Activated T-helper 2 cell treated with anti-CD3 and anti-CD28 coated beads, Interferon-gamma antibody, Interleukin-2, Interleukin-4, amounts not matched to agents 10 μg/mL and 5 μg/mL and 100 μg/mL, durations not matched to agents 14 hours and 24 hours and 36 hours (primary cell): ENCODE data around the gene TP53BP2. TPM values are rescaled to one million over a fixed set of nuclear protein-coding genes. Genes with fewer than 3 reads are reported as not detected.
"Not testable (repeated sequence)": the region's sequence is repeated elsewhere in the genome, so short reads cannot be mapped to it uniquely, and the experiment has no call there.

Source experiments
- DNase-seq: peaks from one replicate; pipeline ENCODE4 v3.0.0; 2021; ENCODE audit warnings: low spot score
- H3K27ac Mint-ChIP-seq: one replicate; pipeline ENCODE4 v1.8.0; 2021; ENCODE audit warnings: mixed read lengths
- H3K27me3 Mint-ChIP-seq: one replicate; pipeline ENCODE4 v1.8.0; 2021; ENCODE audit warnings: low read depth, mixed read lengths
- H3K36me3 Mint-ChIP-seq: one replicate; pipeline ENCODE4 v1.8.0; 2021; ENCODE audit warnings: low read depth, mixed read lengths
- H3K4me1 Mint-ChIP-seq: one replicate; pipeline ENCODE4 v1.8.0; 2021; ENCODE audit warnings: low read depth, mixed read lengths
- H3K4me3 Mint-ChIP-seq: one replicate; pipeline ENCODE4 v1.8.0; 2021; ENCODE audit warnings: low read depth, mild to moderate bottlenecking, moderate library complexity, mixed read lengths
- H3K9me3 Mint-ChIP-seq: one replicate; pipeline ENCODE4 v1.8.0; 2021; ENCODE audit warnings: mixed read lengths
- intact Hi-C: fragments of 100-400 bp; cut with micrococcal nuclease; formaldehyde crosslinking; loops from one replicate; pipeline ENCODE4 v1.15.1; 2023
- total RNA-seq: library from RNA; stranded (reverse); gene quantifications from 2 replicates; pipeline ENCODE4 v1.2.3, GENCODE V29; 2022

The TP53BP2 gene
- total RNA-seq, 1 donor from 2014 or later: 37.5 TPM

DNA sequence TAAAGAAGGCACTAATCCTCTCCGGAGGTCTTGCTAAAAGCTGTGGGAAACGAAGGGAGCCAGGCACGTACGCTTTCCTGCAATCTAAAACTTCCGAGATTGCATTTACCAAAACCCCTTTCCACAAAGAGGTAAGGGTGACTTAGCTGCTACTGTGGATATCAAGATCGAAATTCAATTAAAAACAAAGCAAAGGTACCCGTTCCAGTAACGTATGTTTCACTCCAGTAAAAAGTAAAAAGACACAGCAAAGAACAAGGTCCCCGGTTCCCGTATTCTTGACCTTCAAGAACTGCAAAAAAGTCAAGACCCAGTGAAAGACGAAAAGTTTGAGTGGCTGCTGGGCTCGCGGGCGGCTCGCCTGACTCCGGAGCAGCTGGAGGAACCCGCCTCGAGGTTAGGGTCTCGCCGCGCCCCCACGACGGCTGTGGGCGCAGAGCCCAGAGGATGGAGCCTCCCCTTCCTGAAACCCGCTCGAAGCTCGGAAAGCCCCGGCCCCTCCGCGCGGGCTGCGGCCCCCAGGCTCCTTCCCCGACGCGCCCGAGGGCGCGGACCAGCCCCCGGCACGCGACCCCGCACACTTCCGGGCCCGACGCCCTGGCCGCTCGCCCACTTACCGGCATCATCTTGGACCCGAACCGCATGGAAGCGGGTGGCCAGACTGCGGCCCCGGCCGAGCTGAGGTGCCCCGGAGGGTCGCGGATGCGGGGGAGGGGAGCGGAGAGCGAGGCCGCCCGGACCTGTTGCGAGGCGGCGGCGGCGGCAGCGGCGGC lies 524 bp downstream of the TP53BP2 start:
- intact Hi-C loops: loop anchor here (1.0 to 10.0 kb wide), 6 partner anchors 13 to 1580 kb away; partner anchors contain the start of genes FBXO28 and LBR
- peaks cover 4% of the 10 kb centered on the region for H3K27me3 Mint-ChIP-seq
- peak; percentile 50 for DNase-seq
- H3K36me3 Mint-ChIP-seq: peaks cover 13% of the 10 kb centered on the region
- peaks cover 36% of the 10 kb centered on the region for H3K4me1 Mint-ChIP-seq
- H3K4me3 Mint-ChIP-seq: peak overlapping the region; percentile 94
- H3K9me3 Mint-ChIP-seq: peaks cover 11% of the 10 kb centered on the region
- H3K27ac Mint-ChIP-seq: peak overlapping the region; percentile 95

DNA sequence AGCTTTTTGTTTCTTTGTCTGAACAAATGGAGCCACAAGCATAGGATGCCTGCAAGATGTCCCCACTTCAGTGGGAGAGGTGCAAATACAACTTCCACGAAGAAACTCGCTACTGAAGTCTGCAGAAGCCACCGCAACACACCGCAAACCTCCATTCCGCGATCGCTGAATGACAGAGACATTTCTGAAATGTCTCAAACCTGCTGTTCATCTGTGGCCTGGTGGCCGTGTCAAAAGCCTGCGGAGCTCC lies 1.0 kb downstream of the TP53BP2 start:
- peak overlapping the region; percentile 94 for H3K4me3 Mint-ChIP-seq
- H3K9me3 Mint-ChIP-seq: peaks cover 6% of the 10 kb centered on the region
- peak; percentile 39 for DNase-seq
- intact Hi-C loops: loop anchor here (1.0 to 10.0 kb wide), 8 partner anchors 9 to 1580 kb away; partner anchors contain the start of genes FBXO28 and LBR
- H3K4me1 Mint-ChIP-seq: peaks cover 39% of the 10 kb centered on the region
- H3K36me3 Mint-ChIP-seq: peaks cover 16% of the 10 kb centered on the region
- peak overlapping the region; percentile 95 for H3K27ac Mint-ChIP-seq
- no peaks in the 10 kb centered on the region for H3K27me3 Mint-ChIP-seq

DNA sequence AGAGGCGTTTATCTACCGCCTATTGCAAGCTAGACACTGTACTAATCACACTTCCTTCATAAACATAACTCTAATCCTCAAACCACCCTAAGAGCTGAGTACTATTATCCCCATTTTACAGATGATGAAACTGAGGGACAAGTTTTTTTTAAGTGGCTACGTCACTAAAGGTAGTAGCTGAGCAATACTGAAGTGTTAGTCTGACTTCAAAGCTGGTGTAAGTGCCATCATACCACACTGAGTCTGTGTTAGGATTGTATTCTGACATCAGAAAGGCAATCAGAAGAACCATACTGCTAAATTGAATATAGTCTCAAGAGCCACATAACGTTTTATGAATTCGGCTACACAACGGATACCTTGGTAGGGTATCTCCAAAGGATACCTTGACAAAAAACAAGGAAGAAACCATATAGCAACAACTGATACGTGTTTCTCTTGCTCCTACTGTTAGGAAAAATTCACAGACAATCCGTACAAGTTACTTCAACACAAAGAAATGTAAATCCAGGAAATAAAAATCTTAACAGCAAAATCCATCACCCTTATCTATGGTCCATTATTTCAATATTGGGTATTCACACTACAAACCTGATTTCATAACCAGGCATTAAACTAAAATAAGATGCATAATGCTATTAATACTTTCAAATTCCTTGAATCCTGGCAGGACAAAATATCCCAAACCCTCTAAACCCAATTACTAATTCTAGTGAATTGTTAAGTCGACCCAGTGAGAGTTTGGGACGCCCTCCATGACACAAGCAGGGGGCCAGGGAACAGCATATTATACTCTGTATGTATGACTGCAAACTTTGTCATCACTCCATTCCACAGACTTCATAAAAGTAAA lies 1.6 kb downstream of the TP53BP2 start:
- H3K4me1 Mint-ChIP-seq: peaks cover 39% of the 10 kb centered on the region
- peak overlapping the region; percentile 95 for H3K27ac Mint-ChIP-seq
- intact Hi-C loops: loop anchor here (1.0 to 10.0 kb wide), 5 partner anchors 9 to 1581 kb away; partner anchors contain the start of gene LBR

DNA sequence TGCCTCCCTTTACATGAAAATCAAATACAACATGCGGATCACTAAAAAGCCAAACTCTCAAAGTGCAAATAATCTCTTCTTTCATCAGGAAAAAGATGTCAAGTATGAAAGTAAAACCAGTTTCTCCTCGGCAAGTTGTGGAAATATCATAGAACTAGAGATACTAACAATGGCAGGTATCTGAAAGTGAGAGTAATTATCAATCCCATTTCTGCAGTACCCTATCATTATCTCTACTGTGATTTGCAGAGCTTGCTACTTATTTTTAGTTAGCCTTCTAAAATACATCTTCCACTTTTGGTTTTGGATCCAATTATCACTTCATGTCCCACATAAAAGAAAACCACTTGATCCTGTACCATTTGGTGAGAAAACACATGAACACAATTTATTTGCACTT lies 3.0 kb downstream of the TP53BP2 start:
- intact Hi-C loops: loop anchor here (10.0 kb wide), 2 partner anchors 68 to 1582 kb away; partner anchors contain the start of gene LBR
- peak overlapping the region; percentile 1 for H3K4me3 Mint-ChIP-seq
- DNase-seq: no peak
- H3K27me3 Mint-ChIP-seq: no peaks in the 10 kb centered on the region
- H3K36me3 Mint-ChIP-seq: peaks cover 16% of the 10 kb centered on the region
- no peak overlapping the region for H3K27ac Mint-ChIP-seq
- H3K9me3 Mint-ChIP-seq: no peaks in the 10 kb centered on the region
- peaks cover 47% of the 10 kb centered on the region for H3K4me1 Mint-ChIP-seq

More for the DNA sequence above, 1.6 kb downstream of the TP53BP2 start:
- Mint-ChIP-seq H3K4me3 (peak overlapping the region; percentile 94), H3K9me3 (peaks cover 3% of the 10 kb centered on the region), H3K27me3 (no peaks in the 10 kb centered on the region), H3K36me3 (peaks cover 16% of the 10 kb centered on the region)
- no peak for DNase-seq

DNA sequence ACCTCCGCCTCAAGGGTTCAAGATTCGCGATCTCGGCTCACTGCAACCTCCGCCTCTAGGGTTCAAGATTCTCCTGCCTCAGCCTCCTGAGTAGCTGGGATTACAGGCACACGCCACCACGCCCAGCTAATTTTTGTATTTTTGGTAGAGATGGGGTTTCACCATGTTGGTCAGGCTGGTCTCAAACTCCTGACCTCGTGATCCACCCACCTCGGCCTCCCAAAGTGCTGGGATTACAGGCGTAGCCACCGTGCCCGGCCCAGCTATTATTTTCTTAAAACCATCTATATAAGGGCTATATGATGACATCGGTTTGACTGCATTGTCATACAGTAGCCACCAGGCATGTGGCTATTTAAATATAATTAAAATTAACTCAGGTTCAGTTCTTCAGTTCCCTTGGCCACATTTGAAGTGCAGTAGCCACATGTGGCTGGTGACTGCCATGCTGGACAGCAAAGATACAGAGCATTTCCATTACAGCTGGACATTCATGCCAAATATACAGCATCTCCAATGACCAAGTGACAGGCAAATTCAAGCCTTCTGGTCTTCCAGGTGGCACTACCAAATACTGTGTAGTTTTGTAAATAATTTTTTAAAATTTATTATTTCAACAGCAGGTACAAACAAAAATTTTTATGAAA lies 3.6 kb downstream of the TP53BP2 start:
- Mint-ChIP-seq H3K4me1 (peaks cover 46% of the 10 kb centered on the region), H3K36me3 (peaks cover 16% of the 10 kb centered on the region)
- intact Hi-C loops: loop anchor here (10.0 kb wide), 2 partner anchors 67 to 1583 kb away; partner anchors contain the start of gene LBR
- H3K27ac Mint-ChIP-seq, DNase-seq, H3K9me3 Mint-ChIP-seq, H3K4me3 Mint-ChIP-seq, H3K27me3 Mint-ChIP-seq: not testable (repeated sequence)

DNA sequence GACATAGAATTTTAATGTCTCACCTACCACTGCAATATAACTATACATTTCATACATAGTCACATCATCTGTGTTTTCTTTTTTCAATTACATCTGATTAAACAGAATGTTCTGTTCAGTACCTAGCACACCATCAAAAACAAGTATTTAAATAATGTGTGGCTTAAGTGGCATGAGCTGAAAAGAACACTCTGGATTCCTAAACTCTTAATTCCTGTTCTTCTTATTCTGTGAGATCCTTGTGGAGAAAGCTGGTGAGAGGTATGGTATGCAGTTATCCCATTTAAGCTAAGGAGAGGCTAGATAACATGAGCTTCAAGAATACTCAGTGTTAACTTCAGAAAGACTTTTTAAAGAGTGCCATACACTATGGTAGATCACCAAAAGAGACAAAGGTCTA lies 5.5 kb downstream of the TP53BP2 start:
- Mint-ChIP-seq H3K27ac (no peak overlapping the region), H3K27me3 (no peaks in the 10 kb centered on the region), H3K36me3 (peaks cover 16% of the 10 kb centered on the region), H3K4me3 (no peak overlapping the region), H3K9me3 (no peaks in the 10 kb centered on the region), H3K4me1 (peaks cover 38% of the 10 kb centered on the region)
- intact Hi-C loops: loop anchor here (10.0 kb wide), 2 partner anchors 65 to 1585 kb away; partner anchors contain the start of gene LBR
- no peak for DNase-seq

DNA sequence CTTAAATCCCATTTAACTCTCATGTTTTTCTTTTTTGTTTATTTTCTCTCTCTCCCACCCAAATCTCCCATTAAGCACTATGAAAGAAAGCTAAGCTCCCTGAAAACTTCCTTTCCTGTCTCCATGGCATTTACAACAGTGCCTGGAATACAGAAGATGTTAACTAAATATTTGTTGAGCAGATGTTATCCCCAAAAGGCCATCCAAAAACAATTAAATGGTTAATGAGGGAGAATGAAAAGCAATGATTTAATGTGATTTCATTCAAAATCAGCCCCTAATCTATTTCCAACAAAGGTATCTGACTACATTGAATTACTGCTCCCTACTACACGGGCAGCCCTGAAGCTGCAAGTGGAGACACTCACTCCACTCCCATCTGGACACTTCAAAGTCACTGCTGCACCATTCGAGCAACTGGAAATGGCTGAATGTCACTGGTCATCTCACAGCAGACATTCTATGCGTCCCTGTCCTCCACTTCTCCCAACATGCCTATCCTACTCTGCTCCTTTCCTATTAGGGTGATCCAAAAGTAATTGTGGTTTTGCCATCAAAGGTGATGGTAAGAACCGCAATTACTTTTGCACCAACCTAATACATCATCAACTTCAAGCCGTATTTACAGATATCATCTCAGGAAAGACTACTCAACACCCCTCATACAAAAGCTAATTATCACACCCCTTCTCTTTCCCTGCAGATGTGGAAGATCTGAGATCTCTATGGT lies 7.5 kb downstream of the TP53BP2 start:
- intact Hi-C loops: loop anchor here (10.0 kb wide), 2 partner anchors 347 to 1183 kb away; partner anchors contain the start of gene DEGS1
- H3K27ac Mint-ChIP-seq: no peak overlapping the region

DNA sequence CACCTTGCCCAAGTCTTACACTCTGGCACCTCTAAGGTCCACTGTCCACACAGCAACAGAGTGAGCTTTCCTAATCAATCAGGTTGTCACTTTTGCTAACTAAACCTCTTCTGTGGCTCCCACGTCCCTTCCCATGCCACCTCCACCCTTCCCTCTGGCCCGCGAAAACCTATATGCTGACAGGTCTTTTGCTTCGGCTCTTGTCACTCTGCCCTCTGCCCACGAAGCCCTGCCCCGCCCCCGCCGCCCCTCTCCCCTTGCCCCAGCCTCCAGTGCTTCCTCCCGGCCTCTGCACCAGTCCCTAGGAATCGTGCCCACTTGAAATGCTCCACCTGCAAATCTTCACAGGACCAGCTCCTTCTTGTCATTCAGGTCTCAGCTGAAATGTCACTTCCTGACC lies 8.1 kb downstream of the TP53BP2 start:
- Mint-ChIP-seq H3K4me3 (no peak overlapping the region), H3K27ac (no peak overlapping the region)

More for the DNA sequence above, 7.5 kb downstream of the TP53BP2 start:
- no peak for DNase-seq
- no peaks in the 10 kb centered on the region for H3K9me3 Mint-ChIP-seq
- peaks cover 10% of the 10 kb centered on the region for H3K36me3 Mint-ChIP-seq
- H3K4me3 Mint-ChIP-seq: no peak overlapping the region
- H3K4me1 Mint-ChIP-seq: peaks cover 29% of the 10 kb centered on the region
- no peaks in the 10 kb centered on the region for H3K27me3 Mint-ChIP-seq

DNA sequence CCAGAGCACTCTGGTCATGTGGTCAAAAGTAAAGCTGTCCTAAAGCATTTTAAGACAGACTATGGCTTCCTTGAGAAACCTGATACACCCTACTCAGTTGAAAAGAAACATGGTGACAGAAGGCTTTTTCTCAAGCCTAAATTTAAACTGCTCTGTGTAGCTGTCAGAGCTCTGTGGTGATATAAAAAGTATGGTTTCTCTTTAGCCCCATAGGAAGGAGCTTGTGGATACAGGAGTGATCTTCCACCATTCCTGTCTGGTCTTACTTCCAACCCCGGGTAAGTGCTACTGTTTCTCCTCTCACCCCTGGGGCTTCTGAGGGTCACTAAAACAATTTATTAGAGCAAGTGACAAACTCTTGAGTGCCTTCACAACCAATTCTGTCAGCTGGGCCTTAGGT lies 8.5 kb downstream of the TP53BP2 start:
- Mint-ChIP-seq H3K27ac (no peak overlapping the region), H3K4me1 (peaks cover 24% of the 10 kb centered on the region), H3K27me3 (no peaks in the 10 kb centered on the region), H3K9me3 (no peaks in the 10 kb centered on the region), H3K36me3 (peaks cover 5% of the 10 kb centered on the region), H3K4me3 (no peak overlapping the region)
- intact Hi-C loops: loop anchor here (10.0 kb wide), 2 partner anchors 348 to 1182 kb away; partner anchors contain the start of gene DEGS1
- no peak for DNase-seq

More for the DNA sequence above, 8.1 kb downstream of the TP53BP2 start:
- Mint-ChIP-seq H3K27me3 (no peaks in the 10 kb centered on the region), H3K9me3 (no peaks in the 10 kb centered on the region), H3K4me1 (peaks cover 25% of the 10 kb centered on the region), H3K36me3 (peaks cover 7% of the 10 kb centered on the region)
- intact Hi-C loops: loop anchor here (10.0 kb wide), 2 partner anchors 347 to 1183 kb away; partner anchors contain the start of gene DEGS1
- DNase-seq: no peak

DNA sequence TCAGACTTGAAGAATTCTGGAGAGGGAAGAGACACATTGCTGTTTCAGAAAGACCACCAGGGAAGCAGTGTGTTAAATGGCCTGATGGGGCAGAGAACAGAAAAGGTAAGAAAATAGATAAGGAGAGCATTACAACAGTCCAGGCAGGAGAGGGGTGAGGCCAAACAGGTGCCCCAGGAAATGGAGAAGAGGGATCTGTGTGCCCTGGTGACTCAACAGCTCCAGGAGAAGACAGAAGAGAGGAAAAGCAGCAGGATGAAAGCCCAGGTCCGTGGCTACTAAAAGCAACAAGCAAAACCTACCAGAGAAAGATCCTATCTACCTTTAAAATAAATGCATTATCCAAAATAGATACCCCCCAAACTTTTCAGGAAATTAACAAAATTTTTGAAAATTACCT lies 9.2 kb downstream of the TP53BP2 start:
- intact Hi-C loops: loop anchor here (10.0 kb wide), 2 partner anchors 348 to 1182 kb away; partner anchors contain the start of gene DEGS1
- no peak for DNase-seq
- Mint-ChIP-seq H3K27ac (no peak overlapping the region), H3K4me3 (no peak overlapping the region), H3K27me3 (no peaks in the 10 kb centered on the region), H3K9me3 (no peaks in the 10 kb centered on the region), H3K36me3 (peaks cover 5% of the 10 kb centered on the region), H3K4me1 (peaks cover 31% of the 10 kb centered on the region)

DNA sequence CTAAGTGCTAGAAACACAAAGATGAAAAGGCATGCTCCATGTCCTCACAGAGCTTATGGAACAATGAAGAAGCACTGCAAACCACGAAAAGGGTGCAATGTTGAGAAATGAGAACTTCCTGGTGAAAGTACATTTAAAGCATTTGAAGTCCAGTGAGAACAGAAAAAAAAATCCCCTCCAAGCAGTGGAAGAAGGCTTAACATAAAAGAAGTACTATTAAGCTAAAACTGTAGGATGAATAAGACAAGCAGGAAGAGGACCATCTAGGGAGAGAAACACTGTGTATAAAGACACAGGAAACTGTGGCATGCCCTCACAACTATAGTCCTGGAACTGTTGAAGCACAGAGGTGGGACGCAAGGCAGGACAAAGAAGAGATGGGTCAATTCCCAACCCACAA lies 10.0 kb downstream of the TP53BP2 start:
- H3K4me1 Mint-ChIP-seq: peaks cover 32% of the 10 kb centered on the region

More for the DNA sequence above, 10.0 kb downstream of the TP53BP2 start:
- H3K36me3 Mint-ChIP-seq: peaks cover 5% of the 10 kb centered on the region
- H3K27ac Mint-ChIP-seq: no peak overlapping the region
- intact Hi-C loops: loop anchor here (1.0 to 10.0 kb wide), 3 partner anchors 9 to 1181 kb away; partner anchors contain the start of gene DEGS1
- no peaks in the 10 kb centered on the region for H3K27me3 Mint-ChIP-seq
- H3K4me3 Mint-ChIP-seq: no peak overlapping the region
- H3K9me3 Mint-ChIP-seq: no peaks in the 10 kb centered on the region
- no peak for DNase-seq
